GM10266 (cell line): ENCODE measurements around the gene UNC13C.

Source experiments
- DNase-seq: peaks from one replicate; pipeline ENCODE4 v3.0.0; 2012; ENCODE audit errors: extremely low spot score
- TF ChIP-seq, protein P1 (sequence below): IDR thresholded peaks from 2 replicates; pipeline ENCODE4 v1.5.1; 2012; ENCODE audit warnings: mild to moderate bottlenecking, low read depth; ENCODE audit not compliant: control insufficient read depth, insufficient read depth; ENCODE audit errors: missing control alignments

Gene UNC13C

GRCh38 chr15:54608876-54609835, 630.9 kb downstream of the UNC13C start:
- TF ChIP-seq, protein P1, sequence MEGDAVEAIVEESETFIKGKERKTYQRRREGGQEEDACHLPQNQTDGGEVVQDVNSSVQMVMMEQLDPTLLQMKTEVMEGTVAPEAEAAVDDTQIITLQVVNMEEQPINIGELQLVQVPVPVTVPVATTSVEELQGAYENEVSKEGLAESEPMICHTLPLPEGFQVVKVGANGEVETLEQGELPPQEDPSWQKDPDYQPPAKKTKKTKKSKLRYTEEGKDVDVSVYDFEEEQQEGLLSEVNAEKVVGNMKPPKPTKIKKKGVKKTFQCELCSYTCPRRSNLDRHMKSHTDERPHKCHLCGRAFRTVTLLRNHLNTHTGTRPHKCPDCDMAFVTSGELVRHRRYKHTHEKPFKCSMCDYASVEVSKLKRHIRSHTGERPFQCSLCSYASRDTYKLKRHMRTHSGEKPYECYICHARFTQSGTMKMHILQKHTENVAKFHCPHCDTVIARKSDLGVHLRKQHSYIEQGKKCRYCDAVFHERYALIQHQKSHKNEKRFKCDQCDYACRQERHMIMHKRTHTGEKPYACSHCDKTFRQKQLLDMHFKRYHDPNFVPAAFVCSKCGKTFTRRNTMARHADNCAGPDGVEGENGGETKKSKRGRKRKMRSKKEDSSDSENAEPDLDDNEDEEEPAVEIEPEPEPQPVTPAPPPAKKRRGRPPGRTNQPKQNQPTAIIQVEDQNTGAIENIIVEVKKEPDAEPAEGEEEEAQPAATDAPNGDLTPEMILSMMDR: no peak
- no peak for DNase-seq

DNA sequence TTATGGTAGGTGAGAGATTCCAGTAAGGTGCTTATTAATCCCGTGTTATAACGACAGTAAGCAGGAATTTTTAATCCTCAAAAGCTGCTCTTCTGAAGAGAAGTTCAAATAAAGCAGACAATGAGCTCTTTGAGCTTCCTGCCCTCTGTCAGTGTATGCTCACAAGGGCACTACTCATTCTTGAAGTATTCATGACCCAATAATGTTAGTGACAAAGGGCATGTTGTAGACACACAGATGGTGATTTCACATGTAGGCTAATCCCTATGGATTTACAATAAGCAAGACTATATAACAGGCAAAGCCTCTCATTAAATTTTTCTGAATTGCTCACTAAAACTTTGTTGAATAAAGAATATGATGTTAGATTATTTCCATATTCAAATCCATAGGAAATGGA, 639.9 kb downstream of the UNC13C start:
- TF ChIP-seq, protein P1: no peak
- no peak for DNase-seq

DNA sequence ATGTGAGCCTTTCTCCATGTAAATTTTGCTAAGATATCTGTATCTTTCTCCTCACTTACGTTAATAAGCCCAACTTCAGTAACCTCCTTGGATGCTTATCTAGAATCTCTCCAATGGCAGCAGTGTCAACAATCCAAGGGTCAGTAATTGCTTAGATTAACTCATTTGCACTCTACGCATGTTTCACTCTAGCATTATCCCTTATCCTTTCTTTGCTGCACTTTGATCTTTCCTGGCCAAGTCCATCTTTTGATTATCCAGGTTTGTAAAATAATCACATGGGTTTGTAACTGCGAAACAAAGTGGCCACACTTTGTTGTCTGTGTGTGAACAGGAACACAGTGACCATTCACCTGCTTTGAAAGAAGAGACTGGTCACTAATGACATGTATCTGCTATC, 640.9 kb downstream of the UNC13C start:
- TF ChIP-seq, protein P1: no peak
- DNase-seq: no peak

DNA sequence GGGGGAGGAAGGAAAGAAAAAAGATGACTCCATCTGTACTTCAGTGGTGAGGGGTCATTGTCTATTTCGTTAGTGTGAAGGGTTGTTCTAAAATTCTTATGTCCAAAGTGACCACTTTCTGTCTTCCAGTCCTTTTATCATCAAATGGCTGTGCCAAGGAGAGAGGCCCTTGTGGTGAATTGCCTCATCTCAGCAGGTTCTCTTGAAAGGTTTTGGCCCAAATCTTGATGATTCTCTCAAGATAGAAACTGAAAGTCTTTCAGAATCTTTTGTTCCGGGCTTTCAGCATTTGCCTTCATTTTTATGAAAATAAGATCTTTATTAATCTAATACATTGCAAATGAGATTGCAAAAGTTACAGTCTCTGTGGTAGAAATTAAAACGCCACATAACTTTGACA, 642.7 kb downstream of the UNC13C start:
- TF ChIP-seq, protein P1: no peak
- no peak for DNase-seq

DNA sequence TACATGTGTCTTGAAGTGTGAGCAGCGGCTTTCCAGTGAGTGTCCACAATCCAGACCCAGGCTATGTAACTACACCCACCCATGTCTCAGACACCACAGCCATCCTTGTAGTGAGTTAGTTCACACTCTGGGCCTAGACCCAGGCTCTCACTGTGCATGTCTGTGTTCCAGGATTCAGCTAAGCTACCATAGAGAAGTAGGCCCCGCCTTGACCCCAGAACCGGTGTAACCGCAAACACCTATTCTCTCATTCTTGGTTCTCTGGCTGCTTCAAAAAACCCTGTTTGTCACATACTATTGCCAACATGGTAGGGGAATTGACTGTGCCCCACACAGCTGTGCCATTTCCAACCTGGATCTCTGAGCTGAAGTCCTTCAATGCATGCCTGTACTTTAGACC, 657.9 kb downstream of the UNC13C start:
- DNase-seq: no peak
- TF ChIP-seq, protein P1: no peak

GRCh38 chr15:54638666-54639065, 660.4 kb downstream of the UNC13C start:
- TF ChIP-seq, protein P1: no peak
- no peak for DNase-seq

GRCh38 chr15:54640873-54641272, 662.6 kb downstream of the UNC13C start:
- no peak for DNase-seq
- TF ChIP-seq, protein P1: no peak
